Heart left ventricle (tissue), 16 donors: ENCODE data around the gene NLRP6. TPM values are rescaled to one million over a fixed set of nuclear protein-coding genes. Genes with fewer than 3 reads are reported as not detected.

Source experiments
- ATAC-seq, 4 donors: fragments of 200-7000 bp; cut with Tn5 transposase; one replicate each; pipeline ENCODE4 v1.9.1; 2020 to 2022; ENCODE audit warnings: moderate library complexity in 4 of 4, mild to moderate bottlenecking in 3 of 4, moderate number of reproducible peaks in 1 of 4
- DNase-seq, 5 donors: peaks; one replicate each; pipeline ENCODE4 v3.0.0-alpha.2; 2020
- H3K27ac ChIP-seq, 12 donors: fragments of 200-600 bp; sonication (generic) in 4 of 12; one replicate each; pipeline versions ENCODE4 v1.5.0 to v1.8.0; 2016 to 2022; ENCODE audit warnings: mild to moderate bottlenecking in 2 of 12
- H3K27me3 ChIP-seq, 9 donors: fragments of 200-600 bp; sonication (generic) in 2 of 9; one replicate each; pipeline versions ENCODE4 v1.5.1 to v1.8.0; 2016 to 2022; ENCODE audit warnings: mild to moderate bottlenecking in 3 of 9
- H3K36me3 ChIP-seq, 9 donors: fragments of 200-600 bp; sonication (generic) in 2 of 9; one replicate each; pipeline versions ENCODE4 v1.5.0 to v1.8.0; 2018 to 2022; ENCODE audit warnings: mild to moderate bottlenecking in 2 of 9
- H3K4me1 ChIP-seq, 12 donors: fragments of 200-600 bp; sonication (generic) in 4 of 12; one replicate each; pipeline versions ENCODE4 v1.5.0 to v1.8.0; 2016 to 2022; ENCODE audit warnings: mild to moderate bottlenecking in 3 of 12
- H3K4me3 ChIP-seq, 12 donors: fragments of 200-600 bp; sonication (generic) in 4 of 12; one replicate each; pipeline versions ENCODE4 v1.5.0 to v1.8.0; 2017 to 2022; ENCODE audit warnings: mild to moderate bottlenecking in 9 of 12, moderate library complexity in 4 of 12
- H3K9me3 ChIP-seq, 12 donors: fragments of 200-600 bp; sonication (generic) in 4 of 12; one replicate each; pipeline versions ENCODE4 v1.5.0 to v1.8.0; 2016 to 2022; ENCODE audit warnings: mild to moderate bottlenecking in 1 of 12
- CTCF ChIP-seq, 12 donors: fragments of 200-600 bp; sonication (generic) in 4 of 12; IDR thresholded peaks; one replicate each; pipeline versions ENCODE4 v1.5.0 to v1.8.0; 2018 to 2022; ENCODE audit warnings: antibody characterized with exemption in 12 of 12, mild to moderate bottlenecking in 5 of 12
- POLR2A ChIP-seq, 2 donors: fragments of 450-650 bp; IDR thresholded peaks; one replicate each; pipeline ENCODE4 v1.6.1; 2017; ENCODE audit warnings: antibody characterized with exemption in 2 of 2, mild to moderate bottlenecking in 2 of 2, moderate library complexity in 2 of 2
- WGBS, 4 donors: extraction: QIAGEN DNeasy Blood & Tissue Kit in 2 of 4; methylation state at CpG; one replicate each; pipeline versions ENCODE4 v1.1.5 to v1.1.7; 2013 to 2018; 5-methylcytosine and 5-hydroxymethylcytosine counted together
- intact Hi-C, 10 donors: fragments of 100-400 bp; cut with DNase I; formaldehyde crosslinking; loops; one replicate each; pipeline versions ENCODE4 v1.11.1 to v1.14.2; 2022
- polyA plus RNA-seq, 2 donors: library from polyadenylated mRNA; stranded (reverse); fragments of 200-250 nt; gene quantifications; one replicate each; pipeline ENCODE4 v1.2.3, GENCODE V29; 2013
- total RNA-seq, 9 donors: library from RNA; depleted of rRNA in 2 of 9; stranded (reverse); fragments of >200 nt in 2 of 9; fragmentation: NEBNext Ultra II Directional in 3 of 9; extraction: Animal tissue kit (Norgen Biotek cat#: 25700) in 3 of 9; gene quantifications; one replicate each; pipeline versions ENCODE4 v1.1.0 to v1.2.4, GENCODE V29; 2016 to 2023
- donor health status: ischemic (EF 13 %, LVEDD 7.1; RV severe dilation, severe dysfunction).
- donor health status: healthy with polysubstance abuse.
- donor health status: DM: no; HTN: yes; CAD: no.
- donor health status: DM: no; HTN: no; CAD: no.
- donor health status: ischemic (EF 25% LVEDD 6.9; RV normal size, moderate dysfunction).
- donor health status: ischemic (EF 25% LVEDD 5.7; RV mildly dilated, moderate dysfunction).
- donor health status: healthy.
- donor health status: DM: yes; HTN: yes; CAD: no.
- donor health status: ischemic (EF 35%, LVEDD 5.7; RV mildly dilated, moderate dysfunction).
- donor health status: nonischemic (EF 11% LVEDD 7.7; RV severe dilation, severe dysfunction).
- donor health status: DM: yes; HTN: yes; CAD: no.
- donor health status: PGD.
- donor health status: ischemic (EF 29% LVEDD 5.4; RV normal size, mild dysfunction).
- donor health status: nonischemic (EF 23%, LVEDD 6.1; RV moderate dilation, normal function).

Gene NLRP6
- total and polyA plus RNA-seq, 11 donors = 0.09 to 0.20 (median 0.14) TPM; not detected in 6

- H3K9me3 ChIP-seq = no peaks in the 10 kb centered on the region
- 33 to 39% (median 34%) methylated on average over 19 of the region's 19 CpGs for WGBS, 4 donors
- peaks cover 0 to 21% (median 4%) of the 10 kb centered on the region in 9 donors for H3K27me3 ChIP-seq
- peaks cover 0 to 42% (median 15%) of the 10 kb centered on the region in 12 donors for H3K4me1 ChIP-seq
- peak; percentile 55 to 76 (median 64) for TF ChIP-seq CTCF (IDR thresholded peaks at IDR 0.05)
- no peak for TF ChIP-seq POLR2A (IDR thresholded peaks at IDR 0.05)
- DNase-seq = peak in 4 of 5 donors; percentile 59 to 73 (median 68)
- no peak overlapping the region for H3K4me3 ChIP-seq
- intact Hi-C loops = loop anchor here in 7 of 10 donors (5.0 to 10.0 kb wide), 5 partner anchors 50 to 200 kb away; partner anchors contain the start of genes BET1L (in 2 of the 7), RIC8A (in 2 of the 7) and RNH1 (in 1 of the 7)
- H3K27ac ChIP-seq = peak overlapping the region in 6 of 12 donors; percentile 11 to 99 (median 62)
- peak in 1 of 4 donors; percentile 19 for ATAC-seq
- H3K36me3 ChIP-seq = peaks cover 0 to 10% (median 0%) of the 10 kb centered on the region in 9 donors
Observed at GRCh38 chr11:304915-305843, 27.0 kb downstream of the NLRP6 start.

GRCh38 chr11:305844-306211, 27.6 kb downstream of the NLRP6 start:
- peaks cover 0 to 42% (median 15%) of the 10 kb centered on the region in 12 donors for H3K4me1 ChIP-seq
- no peak overlapping the region for H3K4me3 ChIP-seq
- peaks cover 0 to 10% (median 0%) of the 10 kb centered on the region in 9 donors for H3K36me3 ChIP-seq
- intact Hi-C loops = loop anchor here in 6 of 10 donors (5.0 to 10.0 kb wide), 5 partner anchors 49 to 199 kb away; partner anchors contain the start of genes BET1L (in 2 of the 6), RIC8A (in 2 of the 6) and RNH1 (in 1 of the 6)
- peaks cover 0 to 15% (median 0%) of the 10 kb centered on the region in 9 donors for H3K27me3 ChIP-seq
- no peak for TF ChIP-seq POLR2A (IDR thresholded peaks at IDR 0.05)
- TF ChIP-seq CTCF (IDR thresholded peaks at IDR 0.05) = no peak
- ATAC-seq (no peak), DNase-seq (no peak)
- H3K27ac ChIP-seq = peak overlapping the region in 8 of 12 donors; percentile 9 to 99 (median 84)
- H3K9me3 ChIP-seq = no peaks in the 10 kb centered on the region
- 89 to 92% (median 90%) methylated on average over 10 of the region's 10 CpGs for WGBS, 4 donors

- WGBS, 4 donors = 84 to 91% (median 90%) methylated on average over 12 to 17 of the region's 17 CpGs
- intact Hi-C loops = loop anchor here in 6 of 10 donors (5.0 to 10.0 kb wide), 5 partner anchors 48 to 198 kb away; partner anchors contain the start of genes BET1L (in 2 of the 6), RIC8A (in 2 of the 6) and RNH1 (in 1 of the 6)
Observed at GRCh38 chr11:306645-307371, 28.6 kb downstream of the NLRP6 start.

More at GRCh38 chr11:306645-307371, 28.6 kb downstream of the NLRP6 start:
- Histone ChIP-seq H3K27ac (peak overlapping the region; percentile 69 to 99 (median 88)), H3K9me3 (no peaks in the 10 kb centered on the region), H3K36me3 (peaks cover 0 to 10% (median 0%) of the 10 kb centered on the region in 9 donors), H3K27me3 (peaks cover 0 to 9% (median 0%) of the 10 kb centered on the region in 9 donors), H3K4me3 (peak overlapping the region in 1 of 12 donors; percentile 15), H3K4me1 (peaks cover 0 to 43% (median 16%) of the 10 kb centered on the region in 12 donors)
- peak in 1 of 5 donors; percentile 29 for DNase-seq
- ATAC-seq = no peak
- no peak for TF ChIP-seq POLR2A (IDR thresholded peaks at IDR 0.05)
- no peak for TF ChIP-seq CTCF (IDR thresholded peaks at IDR 0.05)
